GM12878 (cell line): ENCODE data around the gene LRRC8B.

Experiments
- BCL11A ChIP-seq: IDR thresholded peaks from 2 replicates; pipeline ENCODE4 v1.6.1; 2011; ENCODE audit warnings: low read depth, low read length
- BCLAF1 ChIP-seq: fragments of 450-650 bp; IDR thresholded peaks from 2 replicates; pipeline ENCODE4 v1.6.1; 2017; ENCODE audit warnings: antibody characterized with exemption, mild to moderate bottlenecking, moderate library complexity
- CTCF ChIP-seq, 3 experiments: IDR thresholded peaks in 2 of 3; conservative IDR thresholded peaks in 1 of 3; 2 replicates each; pipeline ENCODE4 v1.5.1; 2011; ENCODE audit warnings: low read depth in 3 of 3, low read length in 3 of 3, mild to moderate bottlenecking in 3 of 3, control low read depth in 2 of 3, moderate library complexity in 2 of 3, inconsistent platforms in 1 of 3, mixed read lengths in 1 of 3; ENCODE audit not compliant: control insufficient read depth in 2 of 3, insufficient read depth in 1 of 3; ENCODE audit errors: extremely low read depth in 1 of 3
- EP300 ChIP-seq, 2 experiments: fragments of 150-350 bp in 1 of 2; IDR thresholded peaks; 2 replicates each; pipeline ENCODE4 v1.6.1; 2011 to 2012; ENCODE audit warnings: low read depth in 2 of 2, low read length in 2 of 2, borderline replicate concordance in 1 of 2, improper control_type of control experiment in 1 of 2, inconsistent platforms in 1 of 2; ENCODE audit not compliant: control insufficient read depth in 1 of 2
- FOXM1 ChIP-seq: IDR thresholded peaks from 2 replicates; pipeline ENCODE4 v1.6.1; 2012; ENCODE audit warnings: low read depth, mild to moderate bottlenecking, inconsistent platforms, low read length, moderate library complexity
- KDM1A ChIP-seq: fragments of 200-600 bp; sonication (generic); IDR thresholded peaks from 2 replicates; pipeline ENCODE4 v1.6.1; 2016; ENCODE audit warnings: borderline replicate concordance
- MXI1 ChIP-seq: fragments of 150-350 bp; IDR thresholded peaks from 2 replicates; pipeline ENCODE4 v1.6.1; 2011; ENCODE audit warnings: low read depth, mild to moderate bottlenecking, inconsistent platforms, low read length, improper control_type of control experiment
- SIN3A ChIP-seq: IDR thresholded peaks from 2 replicates; pipeline ENCODE4 v1.6.1; 2012; ENCODE audit warnings: low read depth, low read length, improper control_type of control experiment
- SMC3 ChIP-seq: IDR thresholded peaks from 2 replicates; pipeline ENCODE4 v1.6.1; 2011; ENCODE audit warnings: low read length, improper control_type of control experiment, borderline replicate concordance
- USF2 ChIP-seq: IDR thresholded peaks from 2 replicates; pipeline ENCODE4 v1.6.1; 2011; ENCODE audit warnings: low read depth, low read length, improper control_type of control experiment, borderline replicate concordance
- ZBTB4 ChIP-seq: fragments of 450-650 bp; formaldehyde crosslinking; IDR thresholded peaks from 2 replicates; pipeline ENCODE4 v1.4.0; 2022; ENCODE audit warnings: mild to moderate bottlenecking, moderate library complexity

- no peak for TF ChIP-seq SIN3A
- TF ChIP-seq CTCF (IDR thresholded peaks at IDR 0.05 in 2 of 3, conservative IDR thresholded peaks at IDR 0.05 in 1 of 3; ENCODE audit: control insufficient read depth in 2 of 3, extremely low read depth in 1 of 3, insufficient read depth in 1 of 3, low read depth in 3 of 3, low read length in 3 of 3): no peak
- TF ChIP-seq EP300 (IDR thresholded peaks at IDR 0.05; ENCODE audit: borderline replicate concordance in 1 of 2, control insufficient read depth in 1 of 2, low read depth in 2 of 2, low read length in 2 of 2): no peak
- no peak for TF ChIP-seq FOXM1
- no peak for TF ChIP-seq USF2
- no peak for TF ChIP-seq KDM1A
- no peak for TF ChIP-seq BCL11A
- no peak for TF ChIP-seq BCLAF1
- TF ChIP-seq MXI1: no peak
- TF ChIP-seq ZBTB4 (CRISPR knock-in tag): no peak
- TF ChIP-seq SMC3: no peak
These were observed 89.3 kb downstream of the LRRC8B start for GRCh38 chr1:89613928-89614327.
